GM12878 (cell line): ENCODE results near the gene TMEM135. TPM values are rescaled to one million over a fixed set of nuclear protein-coding genes. Genes with fewer than 3 reads are reported as not detected.

Experiments used
- ATAC-seq: fragments of 200-7000 bp; cut with Tn5 transposase; 3 replicates; pipeline ENCODE4 v1.9.1; 2020; ENCODE audit warnings: mild to moderate bottlenecking, moderate library complexity
- BruUV-seq: library from RNA; stranded (reverse); fragments of 400-500 nt; replicated peaks from 2 replicates; lab custom pipeline; 2021; lab: Mats Ljungman, UMichigan
- CTCF ChIA-PET: fragments of 300-600 bp; sonication (Branson Sonifier 250); formaldehyde crosslinking; extraction: SDS; loops from one replicate; lab custom pipeline; 2021; ENCODE audit warnings: inconsistent platforms; lab: Yijun Ruan, JAX
- POLR2A ChIA-PET: fragments of 350-600 bp; formaldehyde crosslinking; extraction: SDS; loops from one replicate; lab custom pipeline; 2021; ENCODE audit warnings: inconsistent platforms; lab: Charles Lee
- RAD21 ChIA-PET: fragments of 300-600 bp; sonication (Branson Sonifier 250); formaldehyde crosslinking; loops from one replicate; lab custom pipeline; 2023; ENCODE audit warnings: antibody characterized with exemption; ENCODE audit not compliant: unreplicated experiment; lab: Charles Lee
- SMC1A ChIA-PET: fragments of 300-600 bp; sonication (Branson Sonifier 250); formaldehyde crosslinking; loops from one replicate; lab custom pipeline; 2023; ENCODE audit not compliant: unreplicated experiment, uncharacterized antibody; lab: Charles Lee
- DNase-seq: peaks from one replicate; pipeline ENCODE4 v3.0.0-alpha.2; 2011; ENCODE audit warnings: low read depth, low spot score
- FAIRE-seq: peaks from 3 replicates; lab custom pipeline; 2011; peaks lifted over from hg19 to GRCh38; lab: Jason Lieb, UNC
- H2AFZ ChIP-seq: 2 replicates; pipeline ENCODE4 v1.6.0; 2011; ENCODE audit warnings: low read depth, low read length, control low read depth; ENCODE audit not compliant: control insufficient read depth
- H3K27ac ChIP-seq: 2 replicates; pipeline ENCODE4 v1.5.1; 2011; ENCODE audit warnings: control low read depth; ENCODE audit not compliant: control insufficient read depth, insufficient read depth
- H3K27me3 ChIP-seq, 2 experiments: replicated peaks in 1 of 2; 2 replicates each; pipeline versions ENCODE4 v1.6.0 to v1.6.1; 2011; ENCODE audit warnings: low read length in 1 of 2; ENCODE audit not compliant: control insufficient read depth in 2 of 2, insufficient read depth in 2 of 2
- H3K36me3 ChIP-seq, 2 experiments: 2 replicates each; pipeline ENCODE4 v1.5.1; 2011; ENCODE audit warnings: low read length in 1 of 2; ENCODE audit not compliant: control insufficient read depth in 2 of 2, insufficient read depth in 2 of 2
- H3K4me1 ChIP-seq: 2 replicates; pipeline ENCODE4 v1.6.1; 2011; ENCODE audit warnings: mild to moderate bottlenecking, low read length, moderate library complexity, mixed read lengths; ENCODE audit not compliant: control insufficient read depth, insufficient read depth
- H3K4me2 ChIP-seq: 2 replicates; pipeline ENCODE4 v1.6.0; 2011; ENCODE audit warnings: control low read depth; ENCODE audit not compliant: control insufficient read depth, insufficient read depth
- H3K4me3 ChIP-seq: fragments of 200-600 bp; sonication (generic); 2 replicates; pipeline ENCODE4 v1.5.1; 2016
- H3K79me2 ChIP-seq: 2 replicates; pipeline ENCODE4 v1.6.0; 2011; ENCODE audit warnings: low read length; ENCODE audit not compliant: control insufficient read depth, insufficient read depth
- H3K9ac ChIP-seq: 2 replicates; pipeline ENCODE4 v1.8.0; 2011; ENCODE audit warnings: low read length, control low read depth, mixed read lengths; ENCODE audit not compliant: control insufficient read depth, insufficient read depth
- H3K9me3 ChIP-seq: replicated peaks from 3 replicates; pipeline ENCODE4 v1.5.1; 2011; ENCODE audit warnings: mild to moderate bottlenecking, low read length; ENCODE audit not compliant: control insufficient read depth, insufficient read depth
- H4K20me1 ChIP-seq: 2 replicates; pipeline ENCODE4 v1.6.0; 2011; ENCODE audit not compliant: control insufficient read depth, insufficient read depth
- CBX5 ChIP-seq: sonication (generic); IDR thresholded peaks from 2 replicates; pipeline ENCODE4 v1.6.1; 2016; ENCODE audit warnings: low read depth, moderate library complexity, mild to moderate bottlenecking, inconsistent platforms
- EGR1 ChIP-seq, 2 experiments: IDR thresholded peaks; 1 replicate in 1 of 2; 2 replicates in 1 of 2; pipeline ENCODE4 v1.6.1; 2011 to 2012; ENCODE audit warnings: low read depth in 2 of 2, low read length in 2 of 2, borderline replicate concordance in 1 of 2, mild to moderate bottlenecking in 1 of 2, moderate library complexity in 1 of 2
- MTA2 ChIP-seq: fragments of 450-650 bp; IDR thresholded peaks from 2 replicates; pipeline ENCODE4 v1.6.1; 2016; ENCODE audit warnings: low read depth, mild to moderate bottlenecking, moderate library complexity
- NBN ChIP-seq: fragments of 450-650 bp; IDR thresholded peaks from 2 replicates; pipeline ENCODE4 v1.6.1; 2016
- NFYB ChIP-seq: IDR thresholded peaks from 2 replicates; pipeline ENCODE4 v1.6.1; 2011; ENCODE audit warnings: low read depth, mild to moderate bottlenecking, low read length, improper control_type of control experiment, moderate library complexity; ENCODE audit not compliant: insufficient read depth
- NR2C2 ChIP-seq: IDR thresholded peaks from 2 replicates; pipeline ENCODE4 v1.6.1; 2011; ENCODE audit warnings: borderline replicate concordance, low read depth; ENCODE audit not compliant: control insufficient read depth, insufficient read length
- PBX3 ChIP-seq: IDR thresholded peaks from 2 replicates; pipeline ENCODE4 v1.6.1; 2011; ENCODE audit warnings: mild to moderate bottlenecking, low read depth, low read length, moderate library complexity; ENCODE audit not compliant: insufficient replicate concordance
- POU2F2 ChIP-seq: IDR thresholded peaks from 3 replicates; pipeline ENCODE4 v1.6.1; 2011; ENCODE audit warnings: low read depth, mild to moderate bottlenecking, low read length, borderline replicate concordance
- RAD21 ChIP-seq: IDR thresholded peaks from 2 replicates; pipeline ENCODE4 v1.6.1; 2011; ENCODE audit warnings: mild to moderate bottlenecking, low read depth, low read length, moderate library complexity; ENCODE audit not compliant: insufficient read depth
- RBBP5 ChIP-seq: fragments of 200-600 bp; sonication (generic); conservative IDR thresholded peaks from 2 replicates; pipeline ENCODE4 v1.6.1; 2016
- SMAD5 ChIP-seq: IDR thresholded peaks from 2 replicates; pipeline ENCODE4 v1.6.1; 2016; ENCODE audit warnings: antibody characterized with exemption, low read depth
- SPI1 ChIP-seq: IDR thresholded peaks from 2 replicates; pipeline ENCODE4 v1.6.1; 2011; ENCODE audit warnings: low read depth, mild to moderate bottlenecking, low read length, moderate library complexity, borderline replicate concordance; ENCODE audit not compliant: insufficient read depth
- STAT3 ChIP-seq: IDR thresholded peaks from 2 replicates; pipeline ENCODE4 v1.6.1; 2011; ENCODE audit warnings: low read depth, low read length, improper control_type of control experiment
- TBL1XR1 ChIP-seq: IDR thresholded peaks from 2 replicates; pipeline ENCODE4 v1.6.1; 2012; ENCODE audit warnings: low read depth, low read length, improper control_type of control experiment
- TCF7 ChIP-seq: IDR thresholded peaks from 2 replicates; pipeline ENCODE4 v1.6.1; 2014; ENCODE audit warnings: antibody characterized with exemption, borderline replicate concordance
- ZBTB11 ChIP-seq: fragments of 450-650 bp; formaldehyde crosslinking; IDR thresholded peaks from 2 replicates; pipeline ENCODE4 v1.5.0; 2022; ENCODE audit warnings: mild to moderate bottlenecking, missing genetic modification characterization
- ZBTB40 ChIP-seq: fragments of 450-650 bp; IDR thresholded peaks from 2 replicates; pipeline ENCODE4 v1.6.1; 2016; ENCODE audit warnings: mild to moderate bottlenecking, moderate library complexity, borderline replicate concordance
- WGBS: methylation state at CpG from one replicate; pipeline ENCODE4 v1.1.6; 2016; ENCODE audit warnings: low lambda C conversion rate; ENCODE audit not compliant: insufficient replicate concordance, insufficient coverage; ENCODE audit errors: missing lambda C conversion rate; 5-methylcytosine and 5-hydroxymethylcytosine counted together
- in situ Hi-C: fragments of 300-500 bp; cut with MboI; formaldehyde crosslinking; loops from 9 replicates; pipeline ENCODE4 v1.14.3; 2018; ENCODE audit warnings: mixed read lengths
- intact Hi-C: fragments of 100-400 bp; cut with micrococcal nuclease; formaldehyde crosslinking; loops from one replicate; pipeline ENCODE4 v1.14.2; 2022; ENCODE audit not compliant: unreplicated experiment
- polyA plus RNA-seq, 11 experiments: library from polyadenylated mRNA; depleted of rRNA in 4 of 11; unstranded in 6 of 11; stranded (reverse) in 5 of 11; fragments of >200 nt; fragmentation: Nextera tagmentation in 4 of 11; fragmentation: Illumina TruSeq in 1 of 11; extraction: Ambion mirVana in 4 of 11; extraction: Trizol in 1 of 11; gene quantifications; 1 replicate in 1 of 11; 2 replicates in 10 of 11; pipeline versions ENCODE4 v1.2.1 to v1.2.3, GENCODE V29; 2011 to 2016; ENCODE audit warnings: inconsistent platforms in 2 of 11, missing spikeins in 2 of 11, low read depth in 1 of 11
- total RNA-seq, 4 experiments: library from RNA; depleted of rRNA in 3 of 4; stranded (reverse); fragments of >200 nt in 3 of 4; fragmentation: Illumina TruSeq in 1 of 4; extraction: Trizol in 1 of 4; gene quantifications; 2 replicates each; pipeline versions ENCODE4 v1.2.1 to v1.2.3, GENCODE V29; 2013 to 2021

Gene TMEM135
- total and polyA plus RNA-seq, 10 of the 15 experiments (the other 5 are each of a cell fraction or from before 2014, with no cell fraction given), result 7.2 to 117 (median 12.9) TPM

GRCh38 chr11:87190071-87190470 lies 152.3 kb downstream of the TMEM135 start:
- intact Hi-C loops (no loop called here), in situ Hi-C loops (no loop called here)
- Histone ChIP-seq H3K36me3 (no peaks in the 10 kb centered on the region), H3K9ac (no peak overlapping the region), H3K4me3 (no peak overlapping the region), H3K79me2 (no peaks in the 10 kb centered on the region), H2AFZ (no peak overlapping the region), H4K20me1 (no peaks in the 10 kb centered on the region), H3K4me2 (no peak overlapping the region), H3K9me3 (no peaks in the 10 kb centered on the region), H3K27me3 (no peaks in the 10 kb centered on the region), H3K4me1 (no peaks in the 10 kb centered on the region)
- ChIA-PET POLR2A (no interaction called here), CTCF (no interaction called here)
- WGBS, result 100% methylated on average over 1 of the region's 1 CpG
- DNase-seq (no peak), ATAC-seq (no peak)
- BruUV-seq, result no TSS peak
- no peak for TF ChIP-seq NFYB
- no peak for TF ChIP-seq RBBP5
- TF ChIP-seq SMAD5, result no peak
- TF ChIP-seq SPI1, result no peak
- no peak for TF ChIP-seq TBL1XR1
- no peak for TF ChIP-seq ZBTB40
- TF ChIP-seq NBN, result no peak
- no peak for TF ChIP-seq ZBTB11 (CRISPR knock-in tag)
- TF ChIP-seq STAT3, result no peak
- no peak for TF ChIP-seq RAD21
- TF ChIP-seq NR2C2, result no peak
- no peak for TF ChIP-seq EGR1 (IDR thresholded peaks at IDR 0.05; ENCODE audit: borderline replicate concordance in 1 of 2, low read depth in 2 of 2, low read length in 2 of 2)
- TF ChIP-seq CBX5, result no peak
- no peak for TF ChIP-seq MTA2
- TF ChIP-seq POU2F2, result no peak
- no peak for TF ChIP-seq PBX3
- TF ChIP-seq TCF7, result no peak
- TF ChIP-seq, all 136 proteins: peak for 0
- ChIA-PET SMC1A (no interaction called here), RAD21 (no interaction called here)
- FAIRE-seq, result no peak
- H3K27ac ChIP-seq, result no peak overlapping the region
